ENCODE data around the gene UBE2E3.

UBE2E3 gene

GRCh38 chr2:180987146-180987545 is 6.7 kb downstream of the UBE2E3 start:
- ChIA-PET CTCF (interaction anchor here (1.0 kb wide), 1 partner anchor 11 kb away, joined by 3 read pairs; no protein-coding TSS in a partner anchor), POLR2A (no interaction called here)
- Histone ChIP-seq H3K36me3 (ENCODE audit: control insufficient read depth in 4 of 4, insufficient read depth in 4 of 4, low read length in 3 of 4) (peaks cover 4 to 12% (median 9%) of the 10 kb centered on the region in 4 experiments), H3K9me3 (ENCODE audit: control extremely low read depth in 1 of 5, control insufficient read depth in 4 of 5, insufficient read depth in 2 of 5, low read depth in 1 of 5, low read length in 4 of 5) (no peaks in the 10 kb centered on the region), H3K4me3 (ENCODE audit: control insufficient read depth in 1 of 7, extremely low read depth in 1 of 7, insufficient read depth in 4 of 7, low read depth in 2 of 7, low read length in 6 of 7) (no peak overlapping the region), H3K27me3 (replicated peaks in 2 of 5; ENCODE audit: control insufficient read depth in 4 of 5, insufficient read depth in 5 of 5, low read length in 4 of 5) (no peaks in the 10 kb centered on the region), H3K27ac (ENCODE audit: insufficient read depth in 1 of 2, low read depth in 1 of 2, low read length in 2 of 2, poor library complexity in 1 of 2, severe bottlenecking in 2 of 2) (no peak overlapping the region), H3K4me1 (ENCODE audit: control extremely low read depth in 1 of 4, control insufficient read depth in 4 of 4, insufficient read depth in 4 of 4, low read length in 3 of 4) (peaks cover 7 to 27% (median 17%) of the 10 kb centered on the region in 4 experiments)
- no CpG with 5 or more reads among the region's 2 CpGs for WGBS (ENCODE audit: insufficient coverage)
- no peak for DNase-seq

- no peak overlapping the region for H3K4me3 ChIP-seq (ENCODE audit: control insufficient read depth in 1 of 7, extremely low read depth in 1 of 7, insufficient read depth in 4 of 7, low read depth in 2 of 7, low read length in 6 of 7)
- no peak overlapping the region for H3K27ac ChIP-seq (ENCODE audit: insufficient read depth in 1 of 2, low read depth in 1 of 2, low read length in 2 of 2, poor library complexity in 1 of 2, severe bottlenecking in 2 of 2)
- DNase-seq = no peak
- no peaks in the 10 kb centered on the region for H3K9me3 ChIP-seq (ENCODE audit: control extremely low read depth in 1 of 5, control insufficient read depth in 4 of 5, insufficient read depth in 2 of 5, low read depth in 1 of 5, low read length in 4 of 5)
- peaks cover 0 to 2% (median 0%) of the 10 kb centered on the region in 4 experiments for H3K4me1 ChIP-seq (ENCODE audit: control extremely low read depth in 1 of 4, control insufficient read depth in 4 of 4, insufficient read depth in 4 of 4, low read length in 3 of 4)
- peaks cover 5 to 16% (median 11%) of the 10 kb centered on the region in 4 experiments for H3K36me3 ChIP-seq (ENCODE audit: control insufficient read depth in 4 of 4, insufficient read depth in 4 of 4, low read length in 3 of 4)
- POLR2A ChIA-PET = no interaction called here
- 80% methylated on average over 1 of the region's 3 CpGs for WGBS (ENCODE audit: insufficient coverage)
- no peaks in the 10 kb centered on the region for H3K27me3 ChIP-seq (replicated peaks in 2 of 5; ENCODE audit: control insufficient read depth in 4 of 5, insufficient read depth in 5 of 5, low read length in 4 of 5)
- CTCF ChIA-PET = interaction anchor here (0.6 to 0.7 kb wide), 2 partner anchors 11 to 15 kb away, joined by 3 read pairs; no protein-coding TSS in a partner anchor
Measured at GRCh38 chr2:180990337-180990736, 9.9 kb downstream of the UBE2E3 start.

GRCh38 chr2:180990794-180991193 is 10.4 kb downstream of the UBE2E3 start:
- no peaks in the 10 kb centered on the region for H3K27me3 ChIP-seq (replicated peaks in 2 of 5; ENCODE audit: control insufficient read depth in 4 of 5, insufficient read depth in 5 of 5, low read length in 4 of 5)
- POLR2A ChIA-PET = no interaction called here
- H3K27ac ChIP-seq (ENCODE audit: insufficient read depth in 1 of 2, low read depth in 1 of 2, low read length in 2 of 2, poor library complexity in 1 of 2, severe bottlenecking in 2 of 2) = no peak overlapping the region
- H3K4me3 ChIP-seq (ENCODE audit: control insufficient read depth in 1 of 7, extremely low read depth in 1 of 7, insufficient read depth in 4 of 7, low read depth in 2 of 7, low read length in 6 of 7) = no peak overlapping the region
- peaks cover 5 to 16% (median 11%) of the 10 kb centered on the region in 4 experiments for H3K36me3 ChIP-seq (ENCODE audit: control insufficient read depth in 4 of 4, insufficient read depth in 4 of 4, low read length in 3 of 4)
- H3K9me3 ChIP-seq (ENCODE audit: control extremely low read depth in 1 of 5, control insufficient read depth in 4 of 5, insufficient read depth in 2 of 5, low read depth in 1 of 5, low read length in 4 of 5) = no peaks in the 10 kb centered on the region
- WGBS (ENCODE audit: insufficient coverage) = no CpG with 5 or more reads among the region's 1 CpG
- CTCF ChIA-PET = interaction anchor here (0.6 to 2.6 kb wide), 3 partner anchors 11 to 15 kb away, joined by 3 to 6 read pairs (median 6); no protein-coding TSS in a partner anchor
- peaks cover 0 to 2% (median 0%) of the 10 kb centered on the region in 4 experiments for H3K4me1 ChIP-seq (ENCODE audit: control extremely low read depth in 1 of 4, control insufficient read depth in 4 of 4, insufficient read depth in 4 of 4, low read length in 3 of 4)
- DNase-seq = no peak

- Histone ChIP-seq H3K4me3 (ENCODE audit: control insufficient read depth in 1 of 7, extremely low read depth in 1 of 7, insufficient read depth in 4 of 7, low read depth in 2 of 7, low read length in 6 of 7) (no peak overlapping the region), H3K27me3 (replicated peaks in 2 of 5; ENCODE audit: control insufficient read depth in 4 of 5, insufficient read depth in 5 of 5, low read length in 4 of 5) (no peaks in the 10 kb centered on the region), H3K9me3 (ENCODE audit: control extremely low read depth in 1 of 5, control insufficient read depth in 4 of 5, insufficient read depth in 2 of 5, low read depth in 1 of 5, low read length in 4 of 5) (no peaks in the 10 kb centered on the region), H3K36me3 (ENCODE audit: control insufficient read depth in 4 of 4, insufficient read depth in 4 of 4, low read length in 3 of 4) (peaks cover 5 to 16% (median 10%) of the 10 kb centered on the region in 4 experiments), H3K4me1 (ENCODE audit: control extremely low read depth in 1 of 4, control insufficient read depth in 4 of 4, insufficient read depth in 4 of 4, low read length in 3 of 4) (no peaks in the 10 kb centered on the region), H3K27ac (ENCODE audit: insufficient read depth in 1 of 2, low read depth in 1 of 2, low read length in 2 of 2, poor library complexity in 1 of 2, severe bottlenecking in 2 of 2) (no peak overlapping the region)
- WGBS (ENCODE audit: insufficient coverage) = 100% methylated on average over 1 of the region's 3 CpGs
- no peak for DNase-seq
- ChIA-PET POLR2A (no interaction called here), CTCF (interaction anchor here (0.6 to 2.6 kb wide), 3 partner anchors 9 to 14 kb away, joined by 3 to 6 read pairs (median 6); no protein-coding TSS in a partner anchor)
Measured at GRCh38 chr2:180991361-180991760, 11.0 kb downstream of the UBE2E3 start.

- Histone ChIP-seq H3K27ac (ENCODE audit: insufficient read depth in 1 of 2, low read depth in 1 of 2, low read length in 2 of 2, poor library complexity in 1 of 2, severe bottlenecking in 2 of 2) (no peak overlapping the region), H3K4me1 (ENCODE audit: control extremely low read depth in 1 of 4, control insufficient read depth in 4 of 4, insufficient read depth in 4 of 4, low read length in 3 of 4) (no peaks in the 10 kb centered on the region), H3K9me3 (ENCODE audit: control extremely low read depth in 1 of 5, control insufficient read depth in 4 of 5, insufficient read depth in 2 of 5, low read depth in 1 of 5, low read length in 4 of 5) (no peaks in the 10 kb centered on the region), H3K27me3 (replicated peaks in 2 of 5; ENCODE audit: control insufficient read depth in 4 of 5, insufficient read depth in 5 of 5, low read length in 4 of 5) (no peaks in the 10 kb centered on the region), H3K4me3 (ENCODE audit: control insufficient read depth in 1 of 7, extremely low read depth in 1 of 7, insufficient read depth in 4 of 7, low read depth in 2 of 7, low read length in 6 of 7) (no peak overlapping the region), H3K36me3 (ENCODE audit: control insufficient read depth in 4 of 4, insufficient read depth in 4 of 4, low read length in 3 of 4) (peaks cover 5 to 16% (median 10%) of the 10 kb centered on the region in 4 experiments)
- WGBS (ENCODE audit: insufficient coverage) = 100% methylated on average over 3 of the region's 4 CpGs
- no peak for DNase-seq
- POLR2A ChIA-PET = interaction anchor here (0.6 kb wide), 1 partner anchor 26 kb away, joined by 3 read pairs; no protein-coding TSS in a partner anchor
- CTCF ChIA-PET = interaction anchor here (0.6 to 2.6 kb wide), 3 partner anchors 8 to 14 kb away, joined by 3 to 6 read pairs (median 6); no protein-coding TSS in a partner anchor
Measured at GRCh38 chr2:180991820-180992219, 11.4 kb downstream of the UBE2E3 start.

- DNase-seq = no peak
- Histone ChIP-seq H3K4me3 (ENCODE audit: control insufficient read depth in 1 of 7, extremely low read depth in 1 of 7, insufficient read depth in 4 of 7, low read depth in 2 of 7, low read length in 6 of 7) (no peak overlapping the region), H3K27ac (ENCODE audit: insufficient read depth in 1 of 2, low read depth in 1 of 2, low read length in 2 of 2, poor library complexity in 1 of 2, severe bottlenecking in 2 of 2) (no peak overlapping the region), H3K36me3 (ENCODE audit: control insufficient read depth in 4 of 4, insufficient read depth in 4 of 4, low read length in 3 of 4) (peaks cover 5 to 14% (median 10%) of the 10 kb centered on the region in 4 experiments), H3K27me3 (replicated peaks in 2 of 5; ENCODE audit: control insufficient read depth in 4 of 5, insufficient read depth in 5 of 5, low read length in 4 of 5) (no peaks in the 10 kb centered on the region), H3K4me1 (ENCODE audit: control extremely low read depth in 1 of 4, control insufficient read depth in 4 of 4, insufficient read depth in 4 of 4, low read length in 3 of 4) (no peaks in the 10 kb centered on the region), H3K9me3 (ENCODE audit: control extremely low read depth in 1 of 5, control insufficient read depth in 4 of 5, insufficient read depth in 2 of 5, low read depth in 1 of 5, low read length in 4 of 5) (no peaks in the 10 kb centered on the region)
- POLR2A ChIA-PET = interaction anchor here (0.5 kb wide), 1 partner anchor 1853 kb away, joined by 3 read pairs; no protein-coding TSS in a partner anchor
- WGBS (ENCODE audit: insufficient coverage) = no CpG with 5 or more reads among the region's 2 CpGs
- CTCF ChIA-PET = interaction anchor here (0.9 to 2.6 kb wide), 4 partner anchors 8 to 12 kb away, joined by 4 to 8 read pairs (median 6); partner anchors contain the start of gene UBE2E3
Measured at GRCh38 chr2:180992994-180993393, 12.6 kb downstream of the UBE2E3 start.

- Histone ChIP-seq H3K4me3 (ENCODE audit: control insufficient read depth in 1 of 7, extremely low read depth in 1 of 7, insufficient read depth in 4 of 7, low read depth in 2 of 7, low read length in 6 of 7) (no peak overlapping the region), H3K27me3 (replicated peaks in 2 of 5; ENCODE audit: control insufficient read depth in 4 of 5, insufficient read depth in 5 of 5, low read length in 4 of 5) (no peaks in the 10 kb centered on the region), H3K27ac (ENCODE audit: insufficient read depth in 1 of 2, low read depth in 1 of 2, low read length in 2 of 2, poor library complexity in 1 of 2, severe bottlenecking in 2 of 2) (no peak overlapping the region), H3K4me1 (ENCODE audit: control extremely low read depth in 1 of 4, control insufficient read depth in 4 of 4, insufficient read depth in 4 of 4, low read length in 3 of 4) (no peaks in the 10 kb centered on the region), H3K36me3 (ENCODE audit: control insufficient read depth in 4 of 4, insufficient read depth in 4 of 4, low read length in 3 of 4) (peaks cover 0 to 4% (median 2%) of the 10 kb centered on the region in 4 experiments), H3K9me3 (ENCODE audit: control extremely low read depth in 1 of 5, control insufficient read depth in 4 of 5, insufficient read depth in 2 of 5, low read depth in 1 of 5, low read length in 4 of 5) (no peaks in the 10 kb centered on the region)
- 100% methylated on average over 1 of the region's 4 CpGs for WGBS (ENCODE audit: insufficient coverage)
- ChIA-PET CTCF (interaction anchor here (1.3 kb wide), 1 partner anchor 8 kb away, joined by 3 read pairs; no protein-coding TSS in a partner anchor), POLR2A (no interaction called here)
- peak in 2 of 3 donors; percentile 6 to 18 for DNase-seq
Measured at GRCh38 chr2:180999274-180999964, 19.0 kb downstream of the UBE2E3 start.
